Mucosa of descending colon (tissue), 3 donors: ENCODE measurements around the gene UNC5C. TPM values are rescaled to one million over a fixed set of nuclear protein-coding genes. Genes with fewer than 3 reads are reported as not detected.

Experiments used
- ATAC-seq: fragments of 200-7000 bp; cut with Tn5 transposase; one replicate; pipeline ENCODE4 v1.9.1; 2020; ENCODE audit warnings: mild to moderate bottlenecking, moderate library complexity
- DNase-seq, 3 donors: peaks; one replicate each; pipeline ENCODE4 v3.0.0-alpha.2; 2020
- H3K36me3 ChIP-seq: fragments of 200-600 bp; one replicate; pipeline ENCODE4 v1.8.0; 2021; ENCODE audit warnings: low read depth, mild to moderate bottlenecking
- H3K4me1 ChIP-seq: fragments of 200-600 bp; one replicate; pipeline ENCODE4 v1.8.0; 2021; ENCODE audit warnings: low read depth, mild to moderate bottlenecking
- H3K4me3 ChIP-seq: fragments of 200-600 bp; one replicate; pipeline ENCODE4 v1.8.0; 2021; ENCODE audit warnings: mild to moderate bottlenecking
- H3K9me3 ChIP-seq: fragments of 200-600 bp; one replicate; pipeline ENCODE4 v1.8.0; 2021; ENCODE audit warnings: mild to moderate bottlenecking
- CTCF ChIP-seq: fragments of 200-600 bp; IDR thresholded peaks from one replicate; pipeline ENCODE4 v1.8.0; 2022; ENCODE audit warnings: antibody characterized with exemption, mild to moderate bottlenecking
- intact Hi-C, 2 donors: fragments of 100-400 bp; cut with DNase I in 1 of 2; cut with micrococcal nuclease in 1 of 2; formaldehyde crosslinking; loops; one replicate each; pipeline versions ENCODE4 v1.11.0 to v1.11.1; 2022; cut with DNase I, micrococcal nuclease
- total RNA-seq, 3 donors: library from RNA; stranded (reverse); fragmentation: NEBNext Ultra II Directional in 2 of 3; extraction: Animal tissue kit (Norgen Biotek cat#: 25700) in 2 of 3; gene quantifications; one replicate each; pipeline versions ENCODE4 v1.2.1 to v1.2.4, GENCODE V29; 2021 to 2023
- donor health status: DM: no; HTN: no; CAD: no; lungs with moderate emphysema.
- donor health status: DM: no; HTN: no; CAD: no.
- donor health status: DM: no; HTN: yes; CAD: no.

The UNC5C gene
- total RNA-seq, 3 donors from 2014 or later, result 3.1 to 7.2 (median 4.6) TPM

- no peaks in the 10 kb centered on the region for H3K9me3 ChIP-seq
- peaks cover 4% of the 10 kb centered on the region for H3K4me1 ChIP-seq
- ATAC-seq (peak; percentile 66), DNase-seq (no peak)
- H3K36me3 ChIP-seq, result no peaks in the 10 kb centered on the region
- no peak for TF ChIP-seq CTCF
- H3K4me3 ChIP-seq, result no peak overlapping the region
- intact Hi-C loops, result no loop called here
Observed at GRCh38 chr4:95296052-95296451, 252.7 kb downstream of the UNC5C start.

GRCh38 chr4:95295157-95295556, 253.6 kb downstream of the UNC5C start:
- no peak for TF ChIP-seq CTCF
- no peaks in the 10 kb centered on the region for H3K9me3 ChIP-seq
- no peak overlapping the region for H3K4me3 ChIP-seq
- no peaks in the 10 kb centered on the region for H3K36me3 ChIP-seq
- H3K4me1 ChIP-seq, result peaks cover 4% of the 10 kb centered on the region
- ATAC-seq (no peak), DNase-seq (no peak)
- intact Hi-C loops, result no loop called here

GRCh38 chr4:95294321-95294720, 254.5 kb downstream of the UNC5C start:
- H3K9me3 ChIP-seq, result no peaks in the 10 kb centered on the region
- no peak for ATAC-seq
- no peaks in the 10 kb centered on the region for H3K36me3 ChIP-seq
- TF ChIP-seq CTCF, result no peak
- H3K4me3 ChIP-seq, result no peak overlapping the region
- H3K4me1 ChIP-seq, result peaks cover 4% of the 10 kb centered on the region
- no peak for DNase-seq
- intact Hi-C loops, result no loop called here

- intact Hi-C loops, result no loop called here
- H3K4me3 ChIP-seq, result no peak overlapping the region
Observed at GRCh38 chr4:95293014-95293413, 255.8 kb downstream of the UNC5C start.

GRCh38 chr4:95290702-95291101, 258.1 kb downstream of the UNC5C start:
- Histone ChIP-seq H3K36me3 (no peaks in the 10 kb centered on the region), H3K9me3 (no peaks in the 10 kb centered on the region), H3K4me3 (no peak overlapping the region), H3K4me1 (no peaks in the 10 kb centered on the region)
- ATAC-seq, result no peak
- DNase-seq, result no peak
- TF ChIP-seq CTCF, result no peak
- intact Hi-C loops, result no loop called here

More at GRCh38 chr4:95293014-95293413, 255.8 kb downstream of the UNC5C start:
- Histone ChIP-seq H3K36me3 (no peaks in the 10 kb centered on the region), H3K4me1 (peaks cover 4% of the 10 kb centered on the region), H3K9me3 (no peaks in the 10 kb centered on the region)
- DNase-seq (peak in 1 of 3 donors; percentile 5), ATAC-seq (peak; percentile 50)
- TF ChIP-seq CTCF, result no peak

- no peak for DNase-seq
- intact Hi-C loops, result no loop called here
- H3K36me3 ChIP-seq, result no peaks in the 10 kb centered on the region
- no peak for ATAC-seq
- TF ChIP-seq CTCF, result no peak
- H3K9me3 ChIP-seq, result no peaks in the 10 kb centered on the region
- no peaks in the 10 kb centered on the region for H3K4me1 ChIP-seq
- H3K4me3 ChIP-seq, result no peak overlapping the region
Observed at GRCh38 chr4:95289028-95289634, 259.6 kb downstream of the UNC5C start.
